Tibial nerve (tissue), 4 donors: ENCODE measurements around the gene SLC66A1. TPM values are rescaled to one million over a fixed set of nuclear protein-coding genes. Genes with fewer than 3 reads are reported as not detected.

Experiments used
- DNase-seq, 2 donors: peaks; one replicate each; pipeline ENCODE4 v3.0.0-alpha.2; 2019; ENCODE audit warnings: low spot score in 2 of 2
- H3K27ac ChIP-seq, 4 donors: fragments of 200-600 bp; sonication (generic) in 3 of 4; one replicate each; pipeline ENCODE4 v1.5.1; 2017 to 2019; ENCODE audit warnings: mild to moderate bottlenecking in 1 of 4
- H3K27me3 ChIP-seq, 2 donors: fragments of 200-600 bp; sonication (generic) in 1 of 2; one replicate each; pipeline versions ENCODE4 v1.5.1 to v1.6.0; 2017 to 2019
- H3K36me3 ChIP-seq, 3 donors: fragments of 200-600 bp; sonication (generic); one replicate each; pipeline ENCODE4 v1.5.1; 2018 to 2019
- H3K4me1 ChIP-seq, 4 donors: fragments of 200-600 bp; sonication (generic) in 3 of 4; one replicate each; pipeline ENCODE4 v1.5.1; 2017 to 2019
- H3K4me3 ChIP-seq, 4 donors: fragments of 200-600 bp; sonication (generic) in 3 of 4; one replicate each; pipeline ENCODE4 v1.5.1; 2017 to 2019; ENCODE audit warnings: mild to moderate bottlenecking in 1 of 4, moderate library complexity in 1 of 4
- H3K9me3 ChIP-seq, 4 donors: fragments of 200-600 bp; sonication (generic) in 3 of 4; one replicate each; pipeline ENCODE4 v1.5.1; 2017 to 2019
- EP300 ChIP-seq, 2 donors: sonication (generic); formaldehyde crosslinking; IDR thresholded peaks; one replicate each; pipeline ENCODE4 v1.6.1; 2017; ENCODE audit warnings: antibody characterized with exemption in 2 of 2, mild to moderate bottlenecking in 1 of 2
- POLR2A ChIP-seq, 2 donors: fragments of 450-650 bp; IDR thresholded peaks; one replicate each; pipeline ENCODE4 v1.6.1; 2017; ENCODE audit warnings: antibody characterized with exemption in 2 of 2, mild to moderate bottlenecking in 2 of 2, moderate library complexity in 2 of 2
- WGBS, 2 donors: methylation state at CpG; one replicate each; pipeline ENCODE4 v1.1.5; 2018; 5-methylcytosine and 5-hydroxymethylcytosine counted together
- total RNA-seq, 4 donors: library from RNA; depleted of rRNA; stranded (reverse); fragments of >200 nt; gene quantifications; one replicate each; pipeline ENCODE4 v1.1.0, GENCODE V29; 2016
- TF ChIP-seq, protein P1 (sequence below), 5 experiments: fragments of 200-600 bp in 3 of 5; fragments of 450-650 bp in 2 of 5; sonication (generic) in 3 of 5; IDR thresholded peaks; one replicate each; pipeline ENCODE4 v1.5.1; 2016 to 2019; ENCODE audit warnings: antibody characterized with exemption in 5 of 5, mild to moderate bottlenecking in 3 of 5, moderate library complexity in 2 of 5

The SLC66A1 gene
- total RNA-seq, 4 donors from 2014 or later: 14.4 to 30.3 (median 21.2) TPM

DNA sequence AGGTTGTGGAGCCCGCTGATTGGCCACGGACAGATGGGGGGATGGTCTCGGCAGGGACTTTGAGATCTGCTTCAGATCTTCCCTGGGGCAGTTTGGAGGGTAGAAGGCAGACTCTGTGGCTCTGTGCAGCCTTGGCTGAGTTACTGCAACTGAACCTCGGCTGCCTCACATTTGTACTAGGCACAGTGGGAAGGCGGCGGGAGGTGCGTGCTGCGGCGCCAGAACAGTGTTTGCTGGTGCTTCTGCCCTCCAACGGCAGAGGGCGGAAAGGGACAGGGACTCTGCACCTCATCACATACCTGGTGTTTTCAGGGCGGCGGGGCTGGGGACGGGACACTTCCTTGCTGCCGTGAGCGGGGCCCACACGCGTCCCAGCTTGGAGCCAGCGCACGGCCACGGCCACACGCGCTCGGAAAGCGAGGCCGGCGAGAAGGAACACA, 26.2 kb downstream of the SLC66A1 start:
- Histone ChIP-seq H3K27ac (no peak overlapping the region), H3K36me3 (peaks cover 0 to 56% (median 0%) of the 10 kb centered on the region in 3 donors), H3K4me3 (no peak overlapping the region), H3K27me3 (no peaks in the 10 kb centered on the region), H3K9me3 (no peaks in the 10 kb centered on the region), H3K4me1 (peaks cover 0 to 24% (median 3%) of the 10 kb centered on the region in 4 donors)
- DNase-seq: no peak
- TF ChIP-seq, protein P1, sequence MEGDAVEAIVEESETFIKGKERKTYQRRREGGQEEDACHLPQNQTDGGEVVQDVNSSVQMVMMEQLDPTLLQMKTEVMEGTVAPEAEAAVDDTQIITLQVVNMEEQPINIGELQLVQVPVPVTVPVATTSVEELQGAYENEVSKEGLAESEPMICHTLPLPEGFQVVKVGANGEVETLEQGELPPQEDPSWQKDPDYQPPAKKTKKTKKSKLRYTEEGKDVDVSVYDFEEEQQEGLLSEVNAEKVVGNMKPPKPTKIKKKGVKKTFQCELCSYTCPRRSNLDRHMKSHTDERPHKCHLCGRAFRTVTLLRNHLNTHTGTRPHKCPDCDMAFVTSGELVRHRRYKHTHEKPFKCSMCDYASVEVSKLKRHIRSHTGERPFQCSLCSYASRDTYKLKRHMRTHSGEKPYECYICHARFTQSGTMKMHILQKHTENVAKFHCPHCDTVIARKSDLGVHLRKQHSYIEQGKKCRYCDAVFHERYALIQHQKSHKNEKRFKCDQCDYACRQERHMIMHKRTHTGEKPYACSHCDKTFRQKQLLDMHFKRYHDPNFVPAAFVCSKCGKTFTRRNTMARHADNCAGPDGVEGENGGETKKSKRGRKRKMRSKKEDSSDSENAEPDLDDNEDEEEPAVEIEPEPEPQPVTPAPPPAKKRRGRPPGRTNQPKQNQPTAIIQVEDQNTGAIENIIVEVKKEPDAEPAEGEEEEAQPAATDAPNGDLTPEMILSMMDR (IDR thresholded peaks at IDR 0.05): no peak
- TF ChIP-seq EP300 (IDR thresholded peaks at IDR 0.05) (no peak), POLR2A (IDR thresholded peaks at IDR 0.05) (no peak)
- WGBS, 2 donors: 74 to 83% methylated on average over 24 to 27 of the region's 27 CpGs

DNA sequence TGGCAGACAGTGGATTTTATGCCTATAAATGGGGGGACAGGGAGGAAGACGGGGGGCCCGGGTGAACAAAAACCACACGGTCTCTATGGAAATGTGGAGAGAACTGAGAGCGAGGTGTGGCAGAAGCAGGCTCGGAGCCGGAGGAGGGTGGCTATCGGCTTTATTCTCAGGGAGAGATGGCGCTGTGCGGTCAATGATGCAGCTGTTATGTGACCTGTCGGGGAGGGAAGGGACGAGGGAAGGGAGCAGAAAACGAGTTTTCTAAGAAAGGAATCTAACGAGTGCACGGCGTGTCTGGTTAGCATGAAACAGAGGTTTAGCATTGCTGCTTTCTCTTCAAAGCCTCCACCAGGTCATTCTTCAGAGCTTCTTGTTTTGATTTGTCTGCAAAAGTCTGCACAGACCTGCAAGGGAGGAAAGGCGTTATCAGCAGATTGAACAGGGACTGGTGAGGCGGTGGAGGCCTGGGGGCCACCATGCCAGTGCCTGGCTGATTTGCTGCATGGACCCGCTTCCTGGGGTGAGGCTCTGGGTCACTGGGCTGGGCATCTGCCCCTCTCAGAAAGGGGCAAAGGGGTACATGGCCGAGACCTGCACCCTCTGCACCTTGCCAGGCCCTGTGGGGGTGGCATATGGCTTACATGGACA, 27.2 kb downstream of the SLC66A1 start:
- WGBS, 2 donors: 79 to 82% methylated on average over 18 of the region's 19 CpGs
- H3K4me1 ChIP-seq: peaks cover 0 to 34% (median 7%) of the 10 kb centered on the region in 4 donors
- no peak for TF ChIP-seq EP300 (IDR thresholded peaks at IDR 0.05)
- TF ChIP-seq, protein P1 (IDR thresholded peaks at IDR 0.05): no peak
- TF ChIP-seq POLR2A (IDR thresholded peaks at IDR 0.05): no peak
- H3K9me3 ChIP-seq: no peaks in the 10 kb centered on the region
- peaks cover 0 to 66% (median 8%) of the 10 kb centered on the region in 3 donors for H3K36me3 ChIP-seq
- H3K4me3 ChIP-seq: no peak overlapping the region
- H3K27me3 ChIP-seq: no peaks in the 10 kb centered on the region
- H3K27ac ChIP-seq: no peak overlapping the region
- DNase-seq: no peak

DNA sequence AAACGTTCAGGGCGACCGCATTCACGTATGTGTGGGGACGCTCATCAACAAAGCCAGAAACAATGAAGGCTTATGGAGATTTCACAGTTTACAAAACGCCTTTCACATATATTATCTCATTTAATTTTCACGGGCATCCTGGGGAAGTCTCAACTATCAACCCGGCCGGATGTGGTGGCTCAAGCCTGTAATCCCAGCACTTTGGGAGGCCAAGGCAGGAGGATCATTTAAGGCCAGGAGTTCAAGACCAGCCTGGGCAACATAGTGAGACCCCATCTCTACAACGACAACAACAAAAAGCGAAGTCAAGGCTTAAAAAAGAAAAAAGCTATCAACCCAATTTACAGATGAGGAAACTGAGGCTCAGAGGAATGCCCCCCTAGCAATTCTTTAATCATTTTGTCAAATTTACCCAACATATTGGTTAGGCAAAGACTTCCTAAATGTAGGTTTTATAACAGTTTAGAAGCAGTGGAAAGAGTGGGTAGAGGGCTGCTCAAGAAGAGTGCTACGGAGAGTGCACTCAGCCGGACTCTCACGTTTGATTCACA, 28.3 kb downstream of the SLC66A1 start:
- no peak overlapping the region for H3K4me3 ChIP-seq
- H3K9me3 ChIP-seq: no peaks in the 10 kb centered on the region
- H3K36me3 ChIP-seq: peaks cover 0 to 77% (median 8%) of the 10 kb centered on the region in 3 donors
- WGBS, 2 donors: 92 to 93% methylated on average over 14 of the region's 14 CpGs
- H3K4me1 ChIP-seq: peaks cover 0 to 38% (median 7%) of the 10 kb centered on the region in 4 donors
- TF ChIP-seq EP300 (IDR thresholded peaks at IDR 0.05): no peak
- TF ChIP-seq, protein P1 (IDR thresholded peaks at IDR 0.05): no peak
- no peak for TF ChIP-seq POLR2A (IDR thresholded peaks at IDR 0.05)
- H3K27ac ChIP-seq: no peak overlapping the region
- no peak for DNase-seq
- no peaks in the 10 kb centered on the region for H3K27me3 ChIP-seq

DNA sequence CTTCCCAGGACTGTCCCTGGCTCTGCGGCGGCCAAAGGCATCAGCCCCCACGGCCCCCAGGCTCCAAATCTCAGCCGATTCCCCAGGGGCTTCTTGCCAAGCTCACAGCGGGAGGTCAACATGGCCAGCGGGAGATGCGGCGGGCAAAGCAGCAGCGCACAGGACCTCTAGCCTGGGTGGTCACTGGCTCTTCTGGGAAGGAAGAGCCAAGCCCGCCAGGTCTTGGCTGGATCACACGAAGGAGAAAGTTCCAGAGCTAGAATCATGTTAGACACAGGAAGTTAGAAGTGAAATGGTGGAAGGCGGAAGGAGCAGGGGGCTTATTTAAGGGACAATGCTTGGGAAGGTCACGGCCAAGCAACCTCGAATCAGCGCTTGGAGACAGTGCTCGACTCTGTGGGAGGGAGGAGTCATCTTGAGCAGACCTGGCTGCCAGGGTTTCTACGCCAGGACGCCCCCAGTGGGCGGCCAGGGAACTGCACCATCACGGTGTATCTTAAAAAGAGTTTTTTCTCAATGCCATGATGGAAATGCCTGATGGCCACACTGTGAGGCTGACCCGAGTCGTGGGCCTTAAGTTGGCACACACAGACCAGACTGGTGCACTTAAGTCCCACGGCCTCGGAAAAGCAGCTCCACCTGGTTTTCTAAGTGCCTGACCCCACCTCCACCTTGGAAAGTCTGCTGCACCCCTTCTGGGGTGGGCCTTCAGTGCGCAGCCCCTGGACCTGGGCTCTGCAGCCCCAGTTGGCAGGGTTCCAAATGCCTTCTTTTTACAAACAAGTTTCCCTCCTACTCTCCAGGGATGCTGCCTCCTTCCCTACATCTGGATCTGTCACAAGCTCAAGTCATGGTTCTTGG, 29.3 kb downstream of the SLC66A1 start:
- 54 to 58% methylated on average over 21 to 22 of the region's 25 CpGs for WGBS, 2 donors
- Histone ChIP-seq H3K36me3 (peaks cover 0 to 83% (median 8%) of the 10 kb centered on the region in 3 donors), H3K4me1 (peaks cover 0 to 38% (median 7%) of the 10 kb centered on the region in 4 donors), H3K27me3 (no peaks in the 10 kb centered on the region), H3K9me3 (no peaks in the 10 kb centered on the region), H3K4me3 (no peak overlapping the region), H3K27ac (peak overlapping the region in 1 of 4 donors; percentile 74)
- TF ChIP-seq, protein P1 (IDR thresholded peaks at IDR 0.05): peak; percentile 77 to 87 (median 79)
- no peak for TF ChIP-seq EP300 (IDR thresholded peaks at IDR 0.05)
- DNase-seq: peak; percentile 63 to 64
